Ammon's horn (tissue), 1 donor: ENCODE measurements around the gene SH3BP4.

Source experiments
- DNase-seq: peaks from one replicate; pipeline ENCODE4 v3.0.0-alpha.2; 2016; ENCODE audit warnings: low spot score

Gene SH3BP4

GRCh38 chr2:234983011-234983726, 31.4 kb downstream of the SH3BP4 start:
- DNase-seq: no peak

GRCh38 chr2:234985608-234986245, 33.9 kb downstream of the SH3BP4 start:
- DNase-seq: no peak

GRCh38 chr2:234986390-234986789, 34.6 kb downstream of the SH3BP4 start:
- DNase-seq: no peak

GRCh38 chr2:234986876-234987720, 35.3 kb downstream of the SH3BP4 start:
- DNase-seq: no peak

- no peak for DNase-seq
These were observed 35.9 kb downstream of the SH3BP4 start for GRCh38 chr2:234987754-234988153.

- DNase-seq: no peak
These were observed 36.7 kb downstream of the SH3BP4 start for GRCh38 chr2:234988491-234988890.

GRCh38 chr2:234989183-234989701, 37.4 kb downstream of the SH3BP4 start:
- peak; percentile 88 for DNase-seq

GRCh38 chr2:234990300-234990699, 38.5 kb downstream of the SH3BP4 start:
- no peak for DNase-seq

GRCh38 chr2:234991290-234991689, 39.5 kb downstream of the SH3BP4 start:
- no peak for DNase-seq

- DNase-seq: no peak
These were observed 40.0 kb downstream of the SH3BP4 start for GRCh38 chr2:234991793-234992192.

GRCh38 chr2:234992196-234992595, 40.4 kb downstream of the SH3BP4 start:
- no peak for DNase-seq

GRCh38 chr2:234992624-234993349, 41.0 kb downstream of the SH3BP4 start:
- DNase-seq: no peak

GRCh38 chr2:234993541-234993981, 41.7 kb downstream of the SH3BP4 start:
- DNase-seq: peak; percentile 34

GRCh38 chr2:234994438-234995321, 42.9 kb downstream of the SH3BP4 start:
- peak; percentile 45 for DNase-seq

- no peak for DNase-seq
These were observed 43.7 kb downstream of the SH3BP4 start for GRCh38 chr2:234995332-234996068.

- no peak for DNase-seq
These were observed 44.5 kb downstream of the SH3BP4 start for GRCh38 chr2:234996069-234996940.

GRCh38 chr2:234996941-234997270, 45.1 kb downstream of the SH3BP4 start:
- DNase-seq: no peak

- no peak for DNase-seq
These were observed 45.6 kb downstream of the SH3BP4 start for GRCh38 chr2:234997389-234997788.
